GM19239 (cell line): ENCODE data around the gene CAMK1.

Experiments
- DNase-seq: peaks from one replicate; pipeline ENCODE4 v3.0.0; 2011; ENCODE audit warnings: low spot score; ENCODE audit not compliant: insufficient read length
- FAIRE-seq: peaks from 2 replicates; lab custom pipeline; 2011; peaks lifted over from hg19 to GRCh38; lab: Jason Lieb, UNC

CAMK1 gene

DNA sequence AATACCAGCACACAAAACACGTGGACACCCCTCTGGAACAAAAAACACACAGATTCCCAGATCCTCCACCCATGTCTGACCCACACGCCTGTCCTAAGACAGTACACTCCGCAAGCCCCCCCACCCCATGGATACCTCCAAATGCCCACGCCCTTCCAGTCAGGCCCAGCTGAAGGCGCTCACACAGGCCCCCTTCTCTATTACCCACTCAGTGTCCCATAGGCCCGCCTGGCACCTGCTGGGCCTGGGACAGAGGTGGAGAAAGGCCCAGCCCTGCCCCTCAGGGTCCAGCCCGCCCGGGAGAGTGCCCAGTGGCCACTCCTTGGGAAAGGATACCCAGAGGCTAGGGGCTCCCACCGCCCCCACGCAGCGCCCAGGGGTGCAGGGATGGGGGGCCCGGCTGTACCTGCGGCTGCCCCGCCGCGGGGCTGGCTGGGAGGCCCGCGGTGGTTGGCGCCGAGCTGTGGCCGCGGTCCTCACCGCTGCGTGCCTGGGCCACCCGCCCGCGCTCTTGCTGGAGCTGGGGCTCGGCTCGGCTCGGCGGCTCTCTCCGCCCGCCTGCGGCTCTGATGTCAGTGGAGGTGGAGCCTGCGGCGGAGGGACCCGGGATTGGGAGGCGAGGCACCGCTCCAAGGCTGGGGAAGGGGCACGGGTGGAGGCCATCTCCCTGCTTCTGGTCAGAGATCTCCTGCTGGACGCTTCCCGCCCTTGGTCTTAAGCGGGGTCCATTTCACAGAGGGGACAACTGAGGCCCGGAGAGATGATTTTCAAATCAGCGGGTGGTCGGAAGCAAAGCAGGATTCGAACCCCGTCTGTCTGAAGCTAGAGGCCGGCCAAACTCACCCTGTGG lies at the start of gene CAMK1:
Gene CAMK1 (minus strand): TSS at position 522 of the 850 bp plus-strand sequence. CDS start 2,198 bp downstream, outside the sequence.
- no peak for FAIRE-seq
- peak; percentile 59 for DNase-seq

DNA sequence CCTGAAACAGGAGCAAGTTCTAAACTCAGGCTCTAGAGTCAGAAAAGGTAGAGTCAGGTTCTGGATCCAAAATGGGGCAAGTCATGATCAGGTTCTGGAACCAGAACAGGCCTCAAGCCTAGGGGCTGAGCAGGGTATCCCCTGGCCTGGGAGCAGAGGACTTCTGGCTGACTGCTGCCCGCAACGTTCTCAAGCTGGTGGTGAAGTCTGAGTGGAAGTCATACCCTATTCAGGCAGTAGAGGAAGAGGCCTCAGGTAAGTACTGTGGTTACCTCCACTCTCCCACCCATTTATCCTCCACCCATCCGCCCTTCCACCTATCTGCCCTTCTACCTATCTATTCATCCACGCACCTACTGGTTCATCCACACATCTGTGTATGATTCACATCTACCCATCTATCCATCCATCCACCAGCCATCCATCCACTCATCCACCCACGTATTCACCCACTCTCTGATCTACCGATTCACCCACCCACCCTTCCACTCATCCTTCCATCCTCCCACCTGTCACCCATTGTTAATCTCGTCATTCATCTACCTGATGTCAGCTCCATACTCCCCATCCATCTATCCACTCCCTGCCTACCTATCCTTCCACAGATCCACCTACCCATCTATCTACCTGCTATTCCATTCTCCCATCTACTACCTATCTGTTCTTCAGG lies 49.1 kb upstream of the CAMK1 start:
- FAIRE-seq = no peak

DNA sequence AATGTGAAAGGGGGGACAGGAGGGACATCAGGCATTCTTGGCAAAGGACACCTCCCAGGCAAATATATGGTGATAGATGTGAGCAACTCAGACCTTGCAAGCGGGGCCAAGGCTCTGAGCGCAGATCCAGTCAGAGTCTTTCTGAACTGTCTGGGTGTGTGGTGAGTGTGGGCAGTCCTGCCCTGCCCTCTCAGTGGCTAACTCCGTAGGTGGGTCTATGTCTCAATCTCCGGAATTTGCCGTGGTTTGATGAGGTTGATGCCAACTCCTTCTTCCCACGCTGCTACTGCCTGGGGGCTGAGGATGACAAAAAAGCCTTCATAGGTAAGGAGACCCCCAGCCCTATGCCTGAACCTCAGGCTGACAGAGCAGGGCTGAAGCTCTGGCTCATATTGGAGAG lies 47.7 kb upstream of the CAMK1 start:
- no peak for DNase-seq
- no peak for FAIRE-seq

More for the DNA sequence above, 49.1 kb upstream of the CAMK1 start:
- DNase-seq = no peak

DNA sequence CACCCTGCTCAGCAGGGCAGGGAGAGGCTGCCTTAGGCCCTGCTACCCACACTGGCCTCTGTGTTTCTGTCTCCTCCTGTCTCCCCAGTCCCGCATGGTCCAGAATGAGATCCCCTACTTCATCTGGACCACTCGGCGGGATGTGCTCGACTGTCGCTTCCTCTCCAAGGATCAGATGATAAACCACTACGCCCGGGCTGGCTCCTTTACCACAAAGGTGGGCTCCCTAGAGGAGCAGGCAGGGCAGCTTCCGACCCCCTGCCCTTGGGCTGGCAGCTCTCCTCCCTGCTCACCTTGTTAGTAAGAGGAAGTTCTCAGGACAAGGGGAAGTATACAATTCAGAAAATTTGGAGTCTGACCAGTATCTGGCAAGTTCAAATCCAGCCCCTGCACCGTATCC lies 46.2 kb upstream of the CAMK1 start:
- FAIRE-seq = no peak
- DNase-seq = no peak

DNA sequence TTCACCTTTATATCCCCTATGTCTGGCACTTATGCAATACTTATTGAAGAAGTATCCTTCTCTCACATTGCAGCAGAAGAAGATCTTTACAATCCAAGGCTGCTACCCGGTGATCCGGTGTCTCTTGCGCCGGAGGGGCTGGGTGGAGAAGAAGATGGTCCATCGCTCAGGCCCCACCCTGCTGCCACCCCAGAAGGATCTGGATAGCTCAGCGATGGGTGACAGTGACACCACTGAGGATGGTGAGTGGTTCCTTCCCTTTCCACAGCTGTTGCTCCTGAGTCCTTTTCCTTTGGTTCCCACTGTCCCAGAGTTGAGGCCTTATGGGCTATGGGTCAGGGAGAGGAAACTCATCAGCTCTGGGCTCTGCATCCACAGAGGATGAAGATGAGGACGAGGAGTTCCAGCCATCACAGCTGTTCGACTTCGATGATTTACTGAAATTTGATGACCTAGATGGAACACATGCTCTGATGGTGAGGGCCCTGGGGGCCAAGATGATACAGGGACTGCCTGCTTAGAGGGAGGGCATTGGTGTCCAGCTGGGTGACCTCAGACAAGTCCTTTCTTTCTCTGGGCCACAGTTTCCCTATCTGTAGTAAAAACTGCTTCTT lies 43.2 kb upstream of the CAMK1 start:
- DNase-seq = no peak
- FAIRE-seq = no peak

DNA sequence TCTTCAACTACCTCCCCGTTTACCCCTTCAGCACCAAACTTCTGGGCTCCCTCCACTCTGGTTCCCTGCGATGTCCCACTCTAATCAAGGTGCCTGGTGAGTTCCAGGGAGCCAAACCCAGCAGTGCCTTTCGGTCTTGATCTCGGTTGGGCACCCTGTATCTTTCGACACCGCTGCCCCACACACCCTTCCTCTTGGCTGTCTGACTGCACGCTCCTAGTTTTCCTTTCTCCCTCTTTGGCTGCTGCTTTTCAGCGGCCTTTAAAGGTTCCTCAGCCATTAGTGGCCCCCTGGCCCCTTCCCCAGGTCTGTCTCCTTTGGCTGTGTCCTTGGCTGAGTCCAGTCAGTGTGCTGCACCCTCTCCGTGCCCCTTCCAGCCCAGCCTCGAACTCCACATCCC lies 41.1 kb upstream of the CAMK1 start:
- DNase-seq = no peak
- FAIRE-seq = no peak

DNA sequence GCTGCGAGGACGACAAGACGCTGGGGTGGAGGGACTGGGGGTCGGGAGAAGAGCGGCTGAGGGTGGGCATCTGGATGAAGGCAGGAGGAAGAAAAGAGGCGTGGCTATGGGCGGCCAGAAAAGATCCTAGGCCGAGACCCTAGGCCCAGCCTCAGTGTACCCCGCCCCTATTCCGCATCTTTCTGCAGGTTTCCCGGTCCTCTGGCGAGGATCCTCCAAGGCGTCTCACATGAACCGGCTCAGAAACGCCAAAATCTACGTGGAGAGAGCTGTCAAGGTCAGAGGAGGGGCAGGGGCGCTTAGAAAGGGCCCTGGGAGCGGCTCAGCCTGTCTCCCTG lies 40.7 kb upstream of the CAMK1 start:
- FAIRE-seq (no peak), DNase-seq (no peak)

DNA sequence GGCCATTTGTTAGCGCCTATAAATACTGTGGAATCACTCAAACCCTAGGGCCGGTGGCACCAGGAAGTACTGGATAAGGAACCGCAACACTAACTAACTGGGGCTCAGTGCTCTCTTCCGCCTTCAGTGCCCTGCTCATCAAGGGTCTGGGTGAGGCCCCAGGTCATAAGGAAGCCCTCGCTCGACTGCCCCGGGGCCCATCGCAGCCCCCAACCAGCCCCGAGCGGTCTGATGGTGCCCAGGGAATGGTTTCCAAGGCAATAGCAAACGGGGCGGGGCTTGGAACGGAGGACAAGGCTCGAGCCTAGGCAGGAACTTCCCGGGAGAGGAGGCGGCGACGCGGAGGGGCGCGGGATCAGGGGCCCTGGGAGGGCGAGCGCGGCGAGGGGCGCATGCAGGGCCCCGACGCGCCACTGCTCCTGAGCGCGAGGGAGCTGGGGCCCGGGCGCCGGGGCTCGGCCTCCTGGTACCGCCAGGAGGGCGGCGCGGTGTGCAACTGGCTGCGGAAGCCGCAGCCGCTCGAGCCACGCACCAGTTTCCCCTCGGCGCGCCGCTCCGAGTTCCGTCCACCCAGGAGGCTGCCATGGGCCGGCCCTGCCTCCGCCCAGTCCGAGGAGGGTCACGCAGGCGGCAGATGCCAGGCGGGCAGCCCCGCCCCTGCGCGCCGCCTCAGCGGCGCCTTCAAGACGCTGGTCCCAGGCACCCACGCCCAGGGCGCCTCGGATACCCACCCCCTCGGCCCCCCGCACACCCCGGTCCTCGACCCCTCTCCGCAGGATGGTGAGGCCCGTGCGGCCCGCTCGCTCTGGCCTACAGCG lies 40.1 kb upstream of the CAMK1 start, which contains the start of gene TTLL3:
Gene TTLL3 (plus strand): TSS at position 648 of the 818 bp plus-strand sequence. CDS start 400 bp downstream, outside the sequence.
- DNase-seq (peak; percentile 59), FAIRE-seq (peak; percentile 66)

DNA sequence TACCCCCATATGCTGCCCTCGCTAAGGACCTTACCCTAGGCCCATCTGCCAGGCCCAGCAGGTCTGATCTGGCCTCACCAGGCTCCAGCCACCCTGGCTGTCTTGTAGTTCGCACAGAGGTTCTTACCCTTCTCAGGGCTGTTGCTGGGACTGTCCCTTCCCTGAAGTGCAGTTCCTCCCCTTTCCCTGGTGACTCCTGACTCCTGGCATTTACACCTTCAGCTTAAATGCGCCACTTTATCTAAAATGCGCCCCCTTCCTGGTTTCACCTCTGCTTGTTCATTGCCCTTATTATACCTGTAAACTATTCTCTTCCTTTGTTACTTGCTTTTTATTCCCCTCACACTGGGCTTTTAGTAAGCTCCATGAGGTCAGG lies 39.5 kb upstream of the CAMK1 start:
- DNase-seq (no peak), FAIRE-seq (peak; percentile 73)

DNA sequence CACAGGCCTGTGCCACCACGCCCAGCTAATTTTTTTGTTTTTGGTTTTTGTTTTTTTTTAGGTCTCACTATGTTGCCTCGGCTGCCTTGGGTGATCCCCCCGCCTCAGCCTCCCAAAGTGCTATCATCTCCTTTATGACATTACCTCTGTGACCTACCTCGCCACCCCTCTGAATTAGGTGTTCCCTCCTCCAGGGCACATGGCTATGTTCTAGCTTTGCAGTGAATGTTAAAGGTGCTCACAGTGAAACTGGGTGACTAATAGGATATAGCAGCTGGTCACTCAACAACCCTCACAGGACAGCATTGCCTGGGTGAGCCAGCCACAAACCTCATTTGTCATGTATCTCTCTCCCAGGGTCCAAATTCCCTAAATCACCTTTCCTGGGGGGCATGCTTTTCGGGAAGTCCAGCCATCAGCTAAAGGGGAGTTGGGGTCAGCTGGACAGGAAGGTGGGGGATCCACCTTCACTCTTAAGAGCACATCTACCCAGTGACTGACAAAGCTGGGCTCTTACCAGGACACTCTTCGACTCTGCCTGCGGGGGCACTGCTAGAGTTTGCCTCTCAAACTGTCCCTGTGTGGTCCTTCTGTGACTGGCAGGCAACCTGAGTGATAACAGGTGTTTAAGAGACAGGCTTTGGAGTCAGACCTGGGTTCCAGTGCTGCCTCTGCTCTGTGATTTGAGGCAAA lies 38.7 kb upstream of the CAMK1 start:
- DNase-seq = peak; percentile 60
- peak; percentile 18 for FAIRE-seq

DNA sequence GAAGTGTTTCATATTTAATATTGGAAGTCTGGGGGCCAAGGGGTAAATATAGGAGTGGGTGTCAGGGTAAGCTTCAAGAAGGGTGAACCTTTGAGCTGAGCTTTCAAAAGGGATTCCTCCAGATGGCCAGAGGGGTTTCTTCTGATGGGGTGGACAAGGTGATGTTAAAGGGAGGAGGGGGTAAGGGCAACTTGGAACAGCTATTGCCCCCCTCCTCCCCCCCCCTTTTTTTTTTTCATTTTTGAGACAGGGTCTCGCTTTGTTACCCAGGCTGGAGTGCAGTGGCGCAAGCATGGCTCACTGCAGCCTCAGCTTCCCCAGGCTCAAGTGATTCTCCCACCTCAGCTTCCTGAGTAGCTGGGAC lies 38.2 kb upstream of the CAMK1 start:
- DNase-seq = no peak
- FAIRE-seq = no peak

DNA sequence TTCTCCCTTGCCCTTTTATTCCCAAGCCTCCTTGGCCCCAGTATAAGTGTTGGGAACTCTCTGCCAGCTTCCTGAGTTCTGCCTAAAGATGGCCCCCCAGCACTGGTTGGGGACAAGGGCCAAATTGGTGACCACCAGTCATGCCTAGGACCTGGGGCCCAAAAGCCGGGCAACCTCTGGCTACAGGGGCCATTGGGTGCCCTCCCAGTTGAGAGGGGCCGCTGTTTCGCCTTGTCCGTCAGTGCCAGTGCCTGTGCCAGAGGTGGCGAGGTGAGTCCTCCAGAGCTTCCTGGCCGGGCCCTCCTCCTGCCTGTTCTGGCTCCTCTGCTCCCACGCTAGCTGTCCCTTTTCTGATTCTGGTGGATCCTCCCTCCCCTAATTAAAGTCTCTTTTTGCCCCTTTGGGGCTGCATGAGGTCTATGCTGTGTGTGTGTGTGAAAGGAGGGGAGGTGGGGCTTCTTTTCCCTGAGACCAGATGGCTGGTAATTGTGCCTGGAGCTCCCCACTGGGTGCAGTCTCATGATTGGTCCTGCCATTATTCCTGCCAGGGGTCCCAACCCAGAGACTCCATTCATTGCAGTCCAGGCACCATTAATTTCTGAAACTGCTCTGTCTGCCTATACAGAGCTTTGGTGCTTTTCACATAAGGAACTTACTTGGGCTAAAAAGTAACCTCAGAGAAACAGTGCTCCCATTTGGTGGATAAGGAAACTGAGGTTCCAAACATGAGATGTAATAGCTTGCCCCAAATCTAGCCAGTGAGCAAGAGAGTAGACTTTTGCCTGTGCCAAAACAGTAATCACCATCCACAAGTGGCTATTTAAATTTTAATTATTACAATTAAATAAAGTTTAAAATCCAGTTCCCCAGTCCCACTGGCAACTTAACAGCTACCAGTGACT lies 37.2 kb upstream of the CAMK1 start:
- no peak for FAIRE-seq
- no peak for DNase-seq

DNA sequence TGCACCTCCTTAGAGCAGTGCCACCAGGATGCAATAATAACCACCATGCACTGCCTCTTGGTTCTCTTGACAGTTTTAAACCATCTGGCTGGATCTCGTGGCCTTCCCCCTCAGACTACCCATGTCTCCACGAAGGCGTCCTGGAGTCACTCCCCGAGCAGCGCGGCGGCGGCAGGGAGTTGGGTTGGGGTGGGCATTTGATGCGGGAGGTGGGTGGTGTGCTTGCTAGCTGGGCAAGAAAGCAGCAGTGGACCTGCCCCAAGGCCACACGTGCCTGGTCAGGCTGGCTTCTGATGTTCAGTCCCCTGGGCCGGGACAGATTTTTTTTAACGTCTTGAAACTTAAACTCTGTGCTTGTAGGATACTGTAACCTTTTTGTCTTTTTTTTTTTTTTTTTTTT lies 36.4 kb upstream of the CAMK1 start:
- DNase-seq = no peak
- no peak for FAIRE-seq

DNA sequence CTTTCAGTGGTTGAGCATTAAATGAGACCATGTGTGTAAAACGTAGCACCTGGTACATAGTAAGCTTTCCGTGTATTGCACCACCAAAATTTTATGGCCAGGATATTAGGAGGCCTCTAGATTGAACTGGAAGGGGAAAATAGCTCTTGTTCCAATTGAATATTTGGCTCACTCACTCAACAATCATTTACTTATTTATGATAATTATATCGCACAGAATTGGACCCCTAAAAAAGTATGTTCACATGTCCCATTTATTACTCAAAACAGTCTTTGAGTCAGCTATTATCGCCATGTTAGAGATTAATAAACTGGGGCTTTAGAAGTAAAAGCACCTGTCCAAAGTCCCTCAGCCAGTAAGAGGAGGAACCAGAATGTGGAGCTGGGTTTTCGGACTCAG lies 35.2 kb upstream of the CAMK1 start:
- DNase-seq = no peak
- no peak for FAIRE-seq

DNA sequence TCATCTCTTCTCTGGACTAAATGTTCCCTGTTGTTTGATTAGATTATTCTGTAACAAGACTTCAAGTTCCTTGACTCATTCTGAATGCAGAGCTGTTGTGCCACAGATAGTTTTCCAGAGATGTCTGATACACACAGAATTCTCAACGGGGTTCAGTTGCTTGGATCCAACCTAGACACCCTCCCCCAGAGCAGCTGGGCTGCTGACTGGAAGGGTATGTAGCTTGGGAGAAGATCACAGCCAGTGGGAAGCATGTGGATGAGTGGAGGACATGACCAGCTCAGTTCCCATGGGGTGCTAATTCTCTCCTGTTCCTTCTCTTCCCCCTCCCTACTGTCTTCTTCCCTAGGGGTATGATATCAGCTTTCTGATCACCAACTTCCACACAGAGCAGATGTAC lies 33.7 kb upstream of the CAMK1 start:
- DNase-seq (no peak), FAIRE-seq (no peak)

DNA sequence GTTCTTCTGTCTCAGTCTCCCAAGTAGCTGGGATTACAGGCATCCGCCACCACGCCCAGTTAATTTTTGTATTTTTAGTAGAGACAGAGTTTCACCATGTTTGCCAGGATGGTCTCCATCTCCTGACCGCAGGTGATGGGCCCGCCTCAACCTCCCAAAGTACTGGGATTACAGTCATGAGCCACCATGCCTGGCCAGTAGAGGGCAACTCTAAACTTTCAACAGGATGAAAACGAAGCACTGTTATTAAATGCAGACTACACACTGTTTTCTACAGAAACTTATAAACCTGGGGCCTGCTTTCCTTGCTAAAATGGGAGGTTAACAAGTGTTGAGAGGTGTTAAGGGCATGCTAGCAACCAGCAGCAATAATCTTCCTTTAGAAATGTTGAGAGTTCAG lies 30.8 kb upstream of the CAMK1 start:
- no peak for FAIRE-seq
- DNase-seq = no peak

DNA sequence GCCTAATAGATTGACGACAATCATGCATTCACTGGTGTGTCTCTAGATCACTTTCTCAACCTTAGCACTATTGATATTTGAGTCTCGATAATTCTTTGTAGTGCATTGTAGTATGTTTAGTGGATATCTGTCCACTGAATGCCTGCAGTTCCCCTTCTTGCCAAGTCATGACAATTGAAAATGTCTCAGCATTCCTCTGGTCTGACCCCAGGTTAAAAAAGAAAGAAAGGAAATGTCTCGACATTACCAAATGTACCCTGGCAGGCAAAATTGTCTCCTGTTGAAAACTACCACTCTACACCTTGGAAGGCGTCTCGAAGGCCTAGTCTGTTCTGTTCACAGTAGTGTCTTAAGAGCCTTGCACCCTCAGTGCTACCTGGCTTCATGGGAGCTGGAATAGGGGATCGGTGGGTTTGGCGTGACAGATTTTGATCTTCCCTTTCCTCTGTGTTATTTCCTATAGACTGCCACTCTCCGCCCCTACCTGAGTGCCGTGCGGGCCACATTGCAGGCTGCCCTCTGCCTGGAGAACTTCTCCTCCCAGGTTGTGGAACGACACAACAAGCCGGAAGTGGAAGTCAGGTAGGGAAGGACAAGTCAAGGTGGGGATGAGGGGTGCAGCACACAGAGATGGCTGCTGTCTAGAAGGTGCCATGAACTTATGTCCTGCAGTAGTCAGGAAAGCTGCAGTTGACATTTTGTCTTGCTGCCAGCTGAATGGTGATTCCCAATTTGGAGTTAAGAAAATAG lies 27.6 kb upstream of the CAMK1 start:
- FAIRE-seq (no peak), DNase-seq (no peak)

DNA sequence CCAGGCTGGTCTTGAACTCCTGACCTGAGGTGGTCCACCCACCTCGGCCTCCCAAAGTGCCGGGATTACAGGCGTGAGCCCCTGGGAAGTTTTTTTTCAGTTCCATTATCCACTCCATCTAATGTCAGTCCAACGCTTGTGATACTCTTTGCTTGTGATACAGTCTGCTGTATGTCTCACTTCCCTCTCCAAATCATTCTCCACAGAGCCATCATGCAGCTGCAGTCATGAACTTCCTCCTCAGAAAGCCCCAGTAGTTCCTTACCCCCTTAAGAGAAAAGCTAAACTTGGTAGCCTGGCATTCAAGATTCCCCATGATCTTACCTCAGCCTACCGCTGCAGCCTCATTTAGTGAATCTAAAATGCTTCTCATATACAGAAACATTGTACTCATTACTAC lies 25.5 kb upstream of the CAMK1 start:
- FAIRE-seq = peak; percentile 56

More for the DNA sequence above, 25.5 kb upstream of the CAMK1 start:
- DNase-seq = no peak
